ENCODE results near the gene EXOC4. TPM values are rescaled to one million over a fixed set of nuclear protein-coding genes. Genes with fewer than 3 reads are reported as not detected.

Gene EXOC4
- total RNA-seq, 1 experiment from 2014 or later = 75.8 TPM

DNA sequence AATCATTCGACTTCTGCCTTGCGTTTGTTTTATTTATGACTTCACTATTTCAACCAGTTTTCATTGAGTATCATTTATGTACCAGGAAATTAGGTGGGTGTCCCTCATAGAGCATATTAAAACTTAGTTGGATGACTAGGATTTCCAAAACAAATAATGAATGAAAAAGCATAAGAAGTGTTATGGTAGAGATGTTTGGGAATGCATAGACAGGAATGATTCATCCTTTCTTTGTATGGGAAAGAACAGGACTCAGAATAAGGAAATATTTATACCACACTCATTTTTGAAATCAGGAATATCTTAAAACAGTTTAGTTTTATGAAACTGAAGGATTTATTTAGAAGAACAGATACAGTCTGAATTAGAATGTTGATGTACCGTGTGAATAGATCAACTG lies 315.7 kb downstream of the EXOC4 start:
- no peak overlapping the region for H3K27ac Mint-ChIP-seq
- WGBS (ENCODE audit: extremely low coverage, insufficient read length, low lambda C conversion rate) = no CpG with 5 or more reads among the region's 3 CpGs
- H3K9me3 ChIP-seq (ENCODE audit: control insufficient read depth, low read depth, low read length) = no peaks in the 10 kb centered on the region
- no peak overlapping the region for H2BK120ac ChIP-seq (ENCODE audit: low read depth, low read length, poor library complexity, severe bottlenecking)
- TF ChIP-seq, protein P1, sequence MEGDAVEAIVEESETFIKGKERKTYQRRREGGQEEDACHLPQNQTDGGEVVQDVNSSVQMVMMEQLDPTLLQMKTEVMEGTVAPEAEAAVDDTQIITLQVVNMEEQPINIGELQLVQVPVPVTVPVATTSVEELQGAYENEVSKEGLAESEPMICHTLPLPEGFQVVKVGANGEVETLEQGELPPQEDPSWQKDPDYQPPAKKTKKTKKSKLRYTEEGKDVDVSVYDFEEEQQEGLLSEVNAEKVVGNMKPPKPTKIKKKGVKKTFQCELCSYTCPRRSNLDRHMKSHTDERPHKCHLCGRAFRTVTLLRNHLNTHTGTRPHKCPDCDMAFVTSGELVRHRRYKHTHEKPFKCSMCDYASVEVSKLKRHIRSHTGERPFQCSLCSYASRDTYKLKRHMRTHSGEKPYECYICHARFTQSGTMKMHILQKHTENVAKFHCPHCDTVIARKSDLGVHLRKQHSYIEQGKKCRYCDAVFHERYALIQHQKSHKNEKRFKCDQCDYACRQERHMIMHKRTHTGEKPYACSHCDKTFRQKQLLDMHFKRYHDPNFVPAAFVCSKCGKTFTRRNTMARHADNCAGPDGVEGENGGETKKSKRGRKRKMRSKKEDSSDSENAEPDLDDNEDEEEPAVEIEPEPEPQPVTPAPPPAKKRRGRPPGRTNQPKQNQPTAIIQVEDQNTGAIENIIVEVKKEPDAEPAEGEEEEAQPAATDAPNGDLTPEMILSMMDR (conservative IDR thresholded peaks at IDR 0.05) = no peak
- no peak overlapping the region for H3K4ac ChIP-seq (ENCODE audit: low read depth, low read length)
- H4K20me1 ChIP-seq (ENCODE audit: control insufficient read depth, insufficient read depth, insufficient read length) = no peaks in the 10 kb centered on the region
- no peaks in the 10 kb centered on the region for H3K27me3 ChIP-seq (ENCODE audit: insufficient read depth, low read length)
- H4K91ac ChIP-seq (ENCODE audit: insufficient read length, low read depth, low read length) = no peak overlapping the region
- no peak overlapping the region for H3K4me2 ChIP-seq (ENCODE audit: insufficient read depth, insufficient read length, low read length)
- no peaks in the 10 kb centered on the region for H3K9me3 Mint-ChIP-seq
- no peak for DNase-seq
- H2AFZ ChIP-seq (ENCODE audit: low read length) = no peak overlapping the region
- no peak overlapping the region for H4K5ac ChIP-seq (ENCODE audit: insufficient read length, low read depth, low read length)
- no peak overlapping the region for H3K14ac ChIP-seq (ENCODE audit: insufficient read depth, low read length)
- no peak overlapping the region for H2BK20ac ChIP-seq (ENCODE audit: low read depth, low read length, poor library complexity, severe bottlenecking)
- H3K79me1 ChIP-seq (ENCODE audit: insufficient read depth, low read depth, low read length, poor library complexity, severe bottlenecking) = no peaks in the 10 kb centered on the region
- no peak overlapping the region for H2BK15ac ChIP-seq (ENCODE audit: low read depth, low read length)
- no peaks in the 10 kb centered on the region for H3K27me3 Mint-ChIP-seq (ENCODE audit: low read depth)
- H3K56ac ChIP-seq (ENCODE audit: insufficient read length, low read depth, low read length) = no peak overlapping the region
- no peak overlapping the region for H3K23ac ChIP-seq (ENCODE audit: insufficient read length, low read depth, low read length)
- H3K36me3 Mint-ChIP-seq (ENCODE audit: insufficient read depth in 1 of 3, low read depth in 3 of 3) = no peaks in the 10 kb centered on the region
- no peaks in the 10 kb centered on the region for H3K23me2 ChIP-seq (ENCODE audit: insufficient read length, low read depth, low read length, poor library complexity, severe bottlenecking)
- H2BK5ac ChIP-seq (ENCODE audit: insufficient read length, low read length) = no peak overlapping the region
- no peak overlapping the region for H3K18ac ChIP-seq (ENCODE audit: insufficient read length, low read depth, low read length)
- H3K4me1 Mint-ChIP-seq = 0 out of 4 replicates have a peak, but pooled peaks cover 0 to 2% of the 10 kb centered on the region in 2 experiments
- H3K79me2 ChIP-seq (ENCODE audit: insufficient read depth, low read length) = no peaks in the 10 kb centered on the region
- H3K27ac ChIP-seq (ENCODE audit: insufficient read length, low read depth, low read length) = no peak overlapping the region
- no peak overlapping the region for H2AK5ac ChIP-seq (ENCODE audit: insufficient read length, low read length)
- H3T11ph ChIP-seq (ENCODE audit: low read length) = no peak overlapping the region
- no peak overlapping the region for H4K8ac ChIP-seq (replicated peaks; ENCODE audit: insufficient read length, low read depth, low read length)
- no peak overlapping the region for H3K4me3 Mint-ChIP-seq
- H3K9ac ChIP-seq (ENCODE audit: extremely low read depth, insufficient read length, low read length) = no peak overlapping the region
- H3K4me1 ChIP-seq (ENCODE audit: insufficient read depth, low read length) = no peaks in the 10 kb centered on the region
- no peak overlapping the region for H2BK12ac ChIP-seq (ENCODE audit: insufficient read length, low read depth, low read length)
